HAP-1 (cell line): ENCODE data around the gene MKNK1.
"Not testable (repeated sequence)": the region's sequence is repeated elsewhere in the genome, so short reads cannot be mapped to it uniquely, and the experiment has no call there.

Source experiments
- DNase-seq, 2 experiments: peaks; one replicate each; pipeline ENCODE4 v3.0.0-alpha.2; 2016 to 2020; ENCODE audit warnings: low spot score in 2 of 2
- H3K27me3 ChIP-seq: fragments of 250-450 bp; sonication (Bioruptor Pico); 2 replicates; pipeline ENCODE4 v1.5.1; 2020; ENCODE audit warnings: low read depth, mild to moderate bottlenecking, moderate library complexity
- H3K36me3 ChIP-seq: fragments of 250-450 bp; sonication (Bioruptor Pico); replicated peaks from 2 replicates; pipeline ENCODE4 v1.5.1; 2020; ENCODE audit warnings: mild to moderate bottlenecking
- H3K4me1 ChIP-seq: fragments of 250-450 bp; sonication (Bioruptor Pico); 2 replicates; pipeline ENCODE4 v1.5.1; 2020; ENCODE audit warnings: mild to moderate bottlenecking
- H3K4me3 ChIP-seq: fragments of 250-450 bp; sonication (Bioruptor Pico); 2 replicates; pipeline ENCODE4 v1.5.1; 2020; ENCODE audit warnings: mild to moderate bottlenecking, moderate library complexity
- H3K9me3 ChIP-seq: fragments of 250-450 bp; sonication (Bioruptor Pico); 2 replicates; pipeline ENCODE4 v1.5.1; 2020; ENCODE audit warnings: mild to moderate bottlenecking, moderate library complexity
- in situ Hi-C: fragments of 300-500 bp; cut with MboI; formaldehyde crosslinking; loops from 3 replicates; pipeline ENCODE4 v1.14.3; 2020; ENCODE audit warnings: low sequenced_read_pairs, inconsistent platforms, mixed read lengths

Gene MKNK1

GRCh38 chr1:46603858-46604549 is at the start of gene MKNK1:
Gene MKNK1 (minus strand): TSS chr1:46604268. CDS start chr1:46583327, 20,941 bp downstream.
- Histone ChIP-seq H3K9me3 (no peaks in the 10 kb centered on the region), H3K4me1 (peaks cover 11% of the 10 kb centered on the region), H3K4me3 (peak within 1 kb of the TSS; percentile 93), H3K27me3 (no peaks in the 10 kb centered on the region), H3K36me3 (no peaks in the 10 kb centered on the region)
- in situ Hi-C loops: no loop called here
- DNase-seq: peak; percentile 95 to 99

- in situ Hi-C loops: no loop called here
- Histone ChIP-seq H3K4me3 (no peak overlapping the region), H3K9me3 (no peaks in the 10 kb centered on the region), H3K4me1 (no peaks in the 10 kb centered on the region), H3K27me3 (no peaks in the 10 kb centered on the region), H3K36me3 (peaks cover 44% of the 10 kb centered on the region)
- DNase-seq: no peak
Observed at GRCh38 chr1:46653405-46653958, 49.4 kb upstream of the MKNK1 start.

GRCh38 chr1:46652321-46653100 is 48.4 kb upstream of the MKNK1 start:
- no peaks in the 10 kb centered on the region for H3K27me3 ChIP-seq
- in situ Hi-C loops: no loop called here
- H3K36me3 ChIP-seq: peaks cover 39% of the 10 kb centered on the region
- no peak overlapping the region for H3K4me3 ChIP-seq
- H3K9me3 ChIP-seq: no peaks in the 10 kb centered on the region
- no peak for DNase-seq
- no peaks in the 10 kb centered on the region for H3K4me1 ChIP-seq

GRCh38 chr1:46651152-46651551 is 47.1 kb upstream of the MKNK1 start:
- H3K36me3 ChIP-seq: peaks cover 34% of the 10 kb centered on the region
- H3K4me3 ChIP-seq, DNase-seq, H3K27me3 ChIP-seq, H3K9me3 ChIP-seq, in situ Hi-C loops, H3K4me1 ChIP-seq: not testable (repeated sequence)

- H3K4me3 ChIP-seq: no peak overlapping the region
- H3K36me3 ChIP-seq: peaks cover 33% of the 10 kb centered on the region
- no peak for DNase-seq
- H3K9me3 ChIP-seq: peaks cover 2% of the 10 kb centered on the region; the same call in 1 of the 2 replicates
- H3K4me1 ChIP-seq: no peaks in the 10 kb centered on the region
- H3K27me3 ChIP-seq: no peaks in the 10 kb centered on the region
- in situ Hi-C loops: no loop called here
Observed at GRCh38 chr1:46650491-46650890, 46.4 kb upstream of the MKNK1 start.

GRCh38 chr1:46649764-46650163 is 45.7 kb upstream of the MKNK1 start:
- Histone ChIP-seq H3K9me3 (peaks cover 2% of the 10 kb centered on the region; the same call in 1 of the 2 replicates), H3K4me3 (no peak overlapping the region), H3K4me1 (no peaks in the 10 kb centered on the region), H3K27me3 (no peaks in the 10 kb centered on the region), H3K36me3 (peaks cover 26% of the 10 kb centered on the region)
- in situ Hi-C loops: no loop called here
- no peak for DNase-seq

- H3K27me3 ChIP-seq: no peaks in the 10 kb centered on the region
- peaks cover 24% of the 10 kb centered on the region for H3K36me3 ChIP-seq
- H3K9me3 ChIP-seq: peaks cover 2% of the 10 kb centered on the region; the same call in 1 of the 2 replicates
- no peaks in the 10 kb centered on the region for H3K4me1 ChIP-seq
- no peak for DNase-seq
- no peak overlapping the region for H3K4me3 ChIP-seq
- in situ Hi-C loops: no loop called here
Observed at GRCh38 chr1:46647611-46648010, 43.5 kb upstream of the MKNK1 start.

- Histone ChIP-seq H3K9me3 (peaks cover 2% of the 10 kb centered on the region; the same call in 1 of the 2 replicates), H3K4me1 (no peaks in the 10 kb centered on the region), H3K4me3 (no peak overlapping the region), H3K27me3 (no peaks in the 10 kb centered on the region), H3K36me3 (peaks cover 29% of the 10 kb centered on the region)
- in situ Hi-C loops: no loop called here
- DNase-seq: no peak
Observed at GRCh38 chr1:46646844-46647243, 42.8 kb upstream of the MKNK1 start.

GRCh38 chr1:46646331-46646730 is 42.3 kb upstream of the MKNK1 start:
- Histone ChIP-seq H3K4me1 (no peaks in the 10 kb centered on the region), H3K4me3 (no peak overlapping the region), H3K36me3 (peaks cover 28% of the 10 kb centered on the region), H3K9me3 (peaks cover 2% of the 10 kb centered on the region; the same call in 1 of the 2 replicates), H3K27me3 (no peaks in the 10 kb centered on the region)
- in situ Hi-C loops: no loop called here
- no peak for DNase-seq

GRCh38 chr1:46645815-46646214 is 41.7 kb upstream of the MKNK1 start:
- Histone ChIP-seq H3K27me3 (no peaks in the 10 kb centered on the region), H3K4me1 (no peaks in the 10 kb centered on the region), H3K4me3 (no peak overlapping the region), H3K9me3 (peaks cover 2% of the 10 kb centered on the region; the same call in 1 of the 2 replicates), H3K36me3 (peaks cover 25% of the 10 kb centered on the region)
- no peak for DNase-seq
- in situ Hi-C loops: no loop called here

- no peaks in the 10 kb centered on the region for H3K27me3 ChIP-seq
- peaks cover 11% of the 10 kb centered on the region for H3K36me3 ChIP-seq
- peaks cover 2% of the 10 kb centered on the region; the same call in 1 of the 2 replicates for H3K9me3 ChIP-seq
- DNase-seq: no peak
- no peak overlapping the region for H3K4me3 ChIP-seq
- no peaks in the 10 kb centered on the region for H3K4me1 ChIP-seq
- in situ Hi-C loops: no loop called here
Observed at GRCh38 chr1:46643368-46643775, 39.3 kb upstream of the MKNK1 start.

- no peak overlapping the region for H3K4me3 ChIP-seq
- H3K36me3 ChIP-seq: peaks cover 6% of the 10 kb centered on the region
- DNase-seq: no peak
- no peaks in the 10 kb centered on the region for H3K4me1 ChIP-seq
- peaks cover under 1% of the 10 kb centered on the region; the same call in 1 of the 2 replicates for H3K9me3 ChIP-seq
- H3K27me3 ChIP-seq: no peaks in the 10 kb centered on the region
- in situ Hi-C loops: no loop called here
Observed at GRCh38 chr1:46642115-46642680, 38.1 kb upstream of the MKNK1 start.

GRCh38 chr1:46639547-46639946 is 35.5 kb upstream of the MKNK1 start:
- in situ Hi-C loops: no loop called here
- no peak for DNase-seq

More at GRCh38 chr1:46639547-46639946, 35.5 kb upstream of the MKNK1 start:
- Histone ChIP-seq H3K27me3 (no peaks in the 10 kb centered on the region), H3K4me3 (no peak overlapping the region), H3K36me3 (peaks cover 20% of the 10 kb centered on the region), H3K9me3 (no peaks in the 10 kb centered on the region), H3K4me1 (no peaks in the 10 kb centered on the region)
